MCF 10A (cell line): ENCODE data around the gene CACNA1B. TPM values are rescaled to one million over a fixed set of nuclear protein-coding genes. Genes with fewer than 3 reads are reported as not detected.

Experiments
- BruUV-seq: library from RNA; stranded (reverse); fragments of 400-500 nt; replicated peaks from 2 replicates; lab custom pipeline; 2021; lab: Mats Ljungman, UMichigan
- CTCF ChIA-PET: fragments of 300-600 bp; sonication (Branson Sonifier 250); formaldehyde crosslinking; extraction: SDS; loops from one replicate; lab custom pipeline; 2021; ENCODE audit warnings: antibody characterized with exemption, inconsistent platforms; lab: Yijun Ruan, JAX
- POLR2A ChIA-PET: fragments of 300-600, 350-650 bp; sonication (Branson Sonifier 250); formaldehyde crosslinking; extraction: SDS; loops from one replicate; lab custom pipeline; 2020; ENCODE audit warnings: antibody characterized with exemption, inconsistent platforms; lab: Yijun Ruan, JAX
- DNase-seq: peaks from one replicate; pipeline ENCODE4 v3.0.0-alpha.2; 2018; ENCODE audit not compliant: unreplicated experiment
- H3K27ac Mint-ChIP-seq: one replicate; pipeline ENCODE4 v1.8.0; 2022; ENCODE audit warnings: mild to moderate bottlenecking, low read depth, mixed read lengths; ENCODE audit not compliant: unreplicated experiment
- H3K27me3 Mint-ChIP-seq: one replicate; pipeline ENCODE4 v1.8.0; 2022; ENCODE audit warnings: mixed read lengths; ENCODE audit not compliant: insufficient read depth, unreplicated experiment
- H3K36me3 Mint-ChIP-seq: one replicate; pipeline ENCODE4 v1.8.0; 2022; ENCODE audit warnings: mild to moderate bottlenecking, moderate library complexity, mixed read lengths; ENCODE audit not compliant: insufficient read depth, unreplicated experiment
- H3K4me1 Mint-ChIP-seq: one replicate; pipeline ENCODE4 v1.8.0; 2022; ENCODE audit warnings: mixed read lengths; ENCODE audit not compliant: insufficient read depth, unreplicated experiment
- H3K4me3 Mint-ChIP-seq: one replicate; pipeline ENCODE4 v1.8.0; 2022; ENCODE audit warnings: mild to moderate bottlenecking, moderate library complexity, mixed read lengths; ENCODE audit not compliant: unreplicated experiment
- H3K9me3 Mint-ChIP-seq: one replicate; pipeline ENCODE4 v1.8.0; 2022; ENCODE audit warnings: mixed read lengths; ENCODE audit not compliant: unreplicated experiment
- CTCF ChIP-seq: fragments of 200-600 bp; IDR thresholded peaks from one replicate; pipeline ENCODE4 v1.8.0; 2022; ENCODE audit warnings: antibody characterized with exemption, mild to moderate bottlenecking; ENCODE audit not compliant: unreplicated experiment
- intact Hi-C: fragments of 100-400 bp; cut with micrococcal nuclease; formaldehyde crosslinking; loops from 2 replicates; pipeline ENCODE4 v1.14.1; 2022
- total RNA-seq: library from RNA; stranded (reverse); gene quantifications from 2 replicates; pipeline ENCODE4 v1.2.3, GENCODE V29; 2022

Gene CACNA1B
- total RNA-seq, 1 experiment from 2014 or later: not detected

GRCh38 chr9:137952976-137953666, 75.5 kb downstream of the CACNA1B start:
- H3K9me3 Mint-ChIP-seq: no peaks in the 10 kb centered on the region
- H3K4me1 Mint-ChIP-seq: no peaks in the 10 kb centered on the region
- TF ChIP-seq CTCF: no peak
- no peaks in the 10 kb centered on the region for H3K36me3 Mint-ChIP-seq
- no TSS peak for BruUV-seq
- no peak for DNase-seq
- intact Hi-C loops: no loop called here
- no peak overlapping the region for H3K27ac Mint-ChIP-seq
- ChIA-PET CTCF (no interaction called here), POLR2A (no interaction called here)
- H3K4me3 Mint-ChIP-seq: no peak overlapping the region
- H3K27me3 Mint-ChIP-seq: no peaks in the 10 kb centered on the region

DNA sequence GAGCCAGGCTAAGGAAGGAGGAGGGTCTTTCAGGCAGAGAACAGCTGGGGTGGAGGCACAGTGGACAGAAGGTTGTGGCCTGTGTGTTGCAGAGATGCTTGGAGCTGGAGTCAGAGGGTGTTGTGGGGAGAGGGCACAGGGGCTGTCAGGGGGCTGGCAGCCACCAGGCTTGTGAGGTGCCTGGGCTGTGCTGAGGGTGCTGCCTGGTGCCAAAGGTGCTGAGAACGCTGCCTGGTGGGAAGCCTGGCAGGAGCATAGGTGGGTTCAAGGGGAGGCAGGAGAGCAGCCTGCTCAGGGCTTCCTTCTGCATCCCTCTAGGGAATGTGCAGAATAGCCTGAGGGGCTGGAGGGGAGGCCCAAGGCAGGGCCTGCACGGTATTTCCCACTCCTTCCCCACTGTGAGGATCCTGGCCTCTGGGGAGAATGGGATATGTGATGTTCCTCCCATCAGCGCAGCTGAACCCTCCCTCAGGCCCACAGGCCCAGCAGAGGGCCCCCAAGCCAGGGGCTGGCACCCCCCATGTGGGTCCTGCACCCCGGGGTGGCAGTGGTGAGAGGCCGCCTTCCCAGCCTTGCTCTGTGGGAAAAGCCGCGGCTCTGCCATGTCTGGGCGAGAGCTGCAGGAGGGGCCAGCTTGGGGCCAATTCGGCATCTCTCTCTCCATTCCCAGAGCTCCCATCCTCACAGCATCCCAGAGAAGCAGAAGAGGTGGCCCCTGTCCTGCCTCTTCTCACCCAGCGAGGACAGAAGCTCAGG, 76.3 kb downstream of the CACNA1B start:
- H3K4me3 Mint-ChIP-seq: no peak overlapping the region
- H3K36me3 Mint-ChIP-seq: no peaks in the 10 kb centered on the region
- intact Hi-C loops: no loop called here
- TF ChIP-seq CTCF: no peak
- H3K27me3 Mint-ChIP-seq: no peaks in the 10 kb centered on the region
- no peak overlapping the region for H3K27ac Mint-ChIP-seq
- no TSS peak for BruUV-seq
- POLR2A ChIA-PET: interaction anchor here (0.6 to 0.7 kb wide), 2 partner anchors 20 to 226 kb away, joined by 3 read pairs; no protein-coding TSS in a partner anchor
- CTCF ChIA-PET: no interaction called here
- no peaks in the 10 kb centered on the region for H3K4me1 Mint-ChIP-seq
- no peaks in the 10 kb centered on the region for H3K9me3 Mint-ChIP-seq
- DNase-seq: no peak

- Mint-ChIP-seq H3K27ac (no peak overlapping the region), H3K27me3 (no peaks in the 10 kb centered on the region), H3K4me1 (no peaks in the 10 kb centered on the region), H3K36me3 (no peaks in the 10 kb centered on the region), H3K4me3 (no peak overlapping the region), H3K9me3 (no peaks in the 10 kb centered on the region)
- no TSS peak for BruUV-seq
- no peak for TF ChIP-seq CTCF
- ChIA-PET CTCF (no interaction called here), POLR2A (no interaction called here)
- no peak for DNase-seq
- intact Hi-C loops: no loop called here
Observed at GRCh38 chr9:137955224-137955570, 77.6 kb downstream of the CACNA1B start.

DNA sequence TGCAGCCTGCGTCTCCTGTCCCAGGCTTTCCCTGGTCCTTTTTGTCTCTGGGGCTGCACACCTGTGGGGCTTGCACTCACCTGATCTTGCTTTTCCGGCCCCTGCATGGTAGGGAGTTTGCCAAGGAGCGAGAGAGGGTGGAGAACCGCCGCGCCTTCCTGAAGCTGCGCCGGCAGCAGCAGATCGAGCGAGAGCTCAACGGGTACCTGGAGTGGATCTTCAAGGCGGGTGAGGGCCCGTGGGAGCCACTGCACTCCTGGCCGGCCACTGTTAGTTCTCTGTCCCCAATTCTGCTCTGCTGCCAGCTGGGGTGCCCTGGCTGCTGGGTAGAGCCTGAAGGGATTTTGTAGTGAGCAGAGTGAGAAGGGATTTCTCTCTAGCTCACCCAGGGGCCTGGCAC, 78.0 kb downstream of the CACNA1B start:
- no peak overlapping the region for H3K4me3 Mint-ChIP-seq

More for the DNA sequence above, 78.0 kb downstream of the CACNA1B start:
- Mint-ChIP-seq H3K4me1 (no peaks in the 10 kb centered on the region), H3K27ac (no peak overlapping the region), H3K36me3 (no peaks in the 10 kb centered on the region), H3K9me3 (no peaks in the 10 kb centered on the region), H3K27me3 (no peaks in the 10 kb centered on the region)
- intact Hi-C loops: no loop called here
- no peak for TF ChIP-seq CTCF
- POLR2A ChIA-PET: no interaction called here
- DNase-seq: no peak
- CTCF ChIA-PET: no interaction called here
- no TSS peak for BruUV-seq
